ENCODE measurements around the gene CEP57L1.
A peak's percentile ranks its signal among the peaks of the same experiment; 100 is the strongest.
"Not testable (repeated sequence)": the region's sequence is repeated elsewhere in the genome, so short reads cannot be mapped to it uniquely, and the experiment has no call there.

Gene CEP57L1

GRCh38 chr6:109170333-109170732, 75.0 kb downstream of the CEP57L1 start:
- no peak for DNase-seq (ENCODE audit: low read depth in 2 of 2)

- no peak for DNase-seq (ENCODE audit: low read depth in 2 of 2)
These were observed 76.9 kb downstream of the CEP57L1 start for GRCh38 chr6:109172101-109172746.

- no peak for DNase-seq (ENCODE audit: low read depth in 2 of 2)
These were observed 79.6 kb downstream of the CEP57L1 start for GRCh38 chr6:109174916-109175315.

- no peak for DNase-seq (ENCODE audit: low read depth in 2 of 2)
These were observed 83.6 kb downstream of the CEP57L1 start for GRCh38 chr6:109178921-109179320.

- DNase-seq (ENCODE audit: low read depth in 2 of 2), result no peak
These were observed 84.2 kb downstream of the CEP57L1 start for GRCh38 chr6:109179507-109179906.

GRCh38 chr6:109182578-109182977, 87.3 kb downstream of the CEP57L1 start:
- no peak for DNase-seq (ENCODE audit: low read depth in 2 of 2)

GRCh38 chr6:109183109-109183650, 87.9 kb downstream of the CEP57L1 start:
- DNase-seq (ENCODE audit: low read depth in 2 of 2), result no peak

GRCh38 chr6:109184638-109185037, 89.3 kb downstream of the CEP57L1 start:
- DNase-seq (ENCODE audit: low read depth in 2 of 2), result no peak

- no peak for DNase-seq (ENCODE audit: low read depth in 2 of 2)
These were observed 90.7 kb downstream of the CEP57L1 start for GRCh38 chr6:109186012-109186411.

- DNase-seq (ENCODE audit: low read depth in 2 of 2), result peak; percentile 51 to 52
These were observed 92.2 kb downstream of the CEP57L1 start for GRCh38 chr6:109187399-109188114.

- no peak for DNase-seq (ENCODE audit: low read depth in 2 of 2)
These were observed 92.8 kb downstream of the CEP57L1 start for GRCh38 chr6:109188115-109188411.

- DNase-seq (ENCODE audit: low read depth in 2 of 2), result not testable (repeated sequence)
These were observed 96.1 kb downstream of the CEP57L1 start for GRCh38 chr6:109191368-109191767.

- DNase-seq (ENCODE audit: low read depth in 2 of 2), result no peak
These were observed 97.6 kb downstream of the CEP57L1 start for GRCh38 chr6:109192865-109193264.

- no peak for DNase-seq (ENCODE audit: low read depth in 2 of 2)
These were observed 99.6 kb downstream of the CEP57L1 start for GRCh38 chr6:109194880-109195279.

- no peak for DNase-seq (ENCODE audit: low read depth in 2 of 2)
These were observed 101.8 kb downstream of the CEP57L1 start for GRCh38 chr6:109197061-109197460.

GRCh38 chr6:109202409-109203264, 107.3 kb downstream of the CEP57L1 start:
- DNase-seq (ENCODE audit: low read depth in 2 of 2), result no peak

GRCh38 chr6:109204511-109204910, 109.2 kb downstream of the CEP57L1 start:
- DNase-seq (ENCODE audit: low read depth in 2 of 2), result no peak

GRCh38 chr6:109212683-109213082, 117.4 kb downstream of the CEP57L1 start:
- DNase-seq (ENCODE audit: low read depth in 2 of 2), result no peak

Measured in activated CD4-positive, alpha-beta T cell treated with anti-CD3 and anti-CD28 coated beads for 24 hours (primary cell).